H1 (cell line): ENCODE results near the gene ADIRF. TPM values are rescaled to one million over a fixed set of nuclear protein-coding genes. Genes with fewer than 3 reads are reported as not detected.

Experiments
- CTCF ChIA-PET: fragments of 300-600 bp; sonication (Branson Sonifier 250); formaldehyde crosslinking; loops from one replicate; lab custom pipeline; 2021; ENCODE audit not compliant: partially characterized antibody; lab: Charles Lee
- POLR2A ChIA-PET: fragments of 300-600 bp; sonication (Branson Sonifier 250); formaldehyde crosslinking; loops from one replicate; lab custom pipeline; 2021; ENCODE audit warnings: inconsistent platforms; ENCODE audit not compliant: partially characterized antibody; lab: Charles Lee
- DNase-seq, 2 experiments: peaks; one replicate each; pipeline versions ENCODE4 v3.0.0 to v3.0.0-alpha.2; 2010 to 2022; ENCODE audit warnings: low spot score in 2 of 2, low read depth in 1 of 2, mixed read lengths in 1 of 2
- FAIRE-seq: peaks from 2 replicates; lab custom pipeline; 2011; peaks lifted over from hg19 to GRCh38; lab: Jason Lieb, UNC
- H2AFZ ChIP-seq: 2 replicates; pipeline ENCODE4 v1.8.1; 2012; ENCODE audit warnings: low read length, inconsistent platforms
- H2AK5ac ChIP-seq: 2 replicates; pipeline ENCODE4 v1.6.1; 2013; ENCODE audit warnings: low read depth, low read length
- H2BK120ac ChIP-seq: replicated peaks from 2 replicates; pipeline ENCODE3; 2013; ENCODE audit warnings: low read depth, low read length, inconsistent platforms
- H2BK12ac ChIP-seq: 2 replicates; pipeline ENCODE4 v1.6.1; 2013; ENCODE audit warnings: low read depth, low read length
- H2BK15ac ChIP-seq: 2 replicates; pipeline ENCODE4 v1.6.1; 2013; ENCODE audit warnings: low read length
- H2BK20ac ChIP-seq: 2 replicates; pipeline ENCODE4 v1.6.1; 2013; ENCODE audit warnings: low read length
- H2BK5ac ChIP-seq: 2 replicates; pipeline ENCODE4 v1.6.1; 2013; ENCODE audit warnings: low read depth, low read length
- H3K14ac ChIP-seq: 2 replicates; pipeline ENCODE4 v1.6.1; 2013; ENCODE audit warnings: inconsistent platforms; ENCODE audit not compliant: insufficient read length
- H3K18ac ChIP-seq: 2 replicates; pipeline ENCODE4 v1.6.1; 2013; ENCODE audit warnings: low read length; ENCODE audit errors: extremely low read depth
- H3K23ac ChIP-seq: 2 replicates; pipeline ENCODE4 v1.6.1; 2013; ENCODE audit warnings: inconsistent platforms; ENCODE audit not compliant: insufficient read length
- H3K23me2 ChIP-seq: 2 replicates; pipeline ENCODE4 v1.6.1; 2013; ENCODE audit warnings: low read depth, low read length
- H3K27ac ChIP-seq: 2 replicates; pipeline ENCODE4 v1.6.1; 2011; ENCODE audit warnings: low read depth, low read length, inconsistent platforms
- H3K27me3 ChIP-seq, 4 experiments: replicated peaks in 1 of 4; 1 replicate in 1 of 4; 2 replicates in 3 of 4; pipeline versions ENCODE4 v1.6.1 to v1.8.1; 2011 to 2013; ENCODE audit warnings: low read length in 3 of 4, mild to moderate bottlenecking in 3 of 4, inconsistent platforms in 2 of 4, mixed read lengths in 2 of 4, moderate library complexity in 1 of 4; ENCODE audit not compliant: control insufficient read depth in 3 of 4, insufficient read depth in 3 of 4; ENCODE audit errors: extremely low read depth in 1 of 4
- H3K36me3 ChIP-seq, 4 experiments: 2 replicates each; pipeline versions ENCODE4 v1.6.1 to v1.8.1; 2011 to 2013; ENCODE audit warnings: mild to moderate bottlenecking in 4 of 4, low read length in 3 of 4, moderate library complexity in 2 of 4, control low read depth in 1 of 4, inconsistent platforms in 1 of 4; ENCODE audit not compliant: insufficient read depth in 4 of 4, control insufficient read depth in 2 of 4
- H3K4ac ChIP-seq: replicated peaks from 2 replicates; pipeline ENCODE3; 2013; ENCODE audit warnings: low read length, low read depth, mixed read lengths, inconsistent platforms; ENCODE audit not compliant: insufficient read length
- H3K4me1 ChIP-seq, 4 experiments: replicated peaks in 1 of 4; 1 replicate in 1 of 4; 2 replicates in 3 of 4; pipeline versions ENCODE4 v1.6.1 to v1.8.1; 2011 to 2013; ENCODE audit warnings: low read length in 3 of 4, inconsistent platforms in 2 of 4, mixed read lengths in 1 of 4; ENCODE audit not compliant: insufficient read depth in 4 of 4, control insufficient read depth in 3 of 4
- H3K4me2 ChIP-seq, 2 experiments: 2 replicates each; pipeline versions ENCODE4 v1.6.1 to v1.8.1; 2011 to 2013; ENCODE audit warnings: low read depth in 2 of 2, low read length in 2 of 2, control low read depth in 1 of 2, inconsistent platforms in 1 of 2, mild to moderate bottlenecking in 1 of 2; ENCODE audit not compliant: insufficient read depth in 1 of 2
- H3K4me3 ChIP-seq, 4 experiments: fragments of 200-600, 300-600 bp in 1 of 4; sonication (generic), shearing (Covaris generic), sonication (Bioruptor Twin) in 1 of 4; 2 replicates each; pipeline versions ENCODE4 v1.5.1 to v1.8.1; 2011 to 2016; ENCODE audit warnings: low read length in 4 of 4, low read depth in 3 of 4, control low read depth in 2 of 4, inconsistent platforms in 2 of 4, mild to moderate bottlenecking in 2 of 4, mixed read lengths in 1 of 4, moderate library complexity in 1 of 4; ENCODE audit not compliant: insufficient read depth in 2 of 4; ENCODE audit errors: extremely low read depth in 1 of 4
- H3K56ac ChIP-seq: replicated peaks from 2 replicates; pipeline ENCODE3; 2013; ENCODE audit warnings: low read depth, mild to moderate bottlenecking, mixed read lengths, low read length, inconsistent platforms; ENCODE audit not compliant: insufficient read length
- H3K79me1 ChIP-seq: 2 replicates; pipeline ENCODE4 v1.6.1; 2013; ENCODE audit warnings: low read depth, low read length, control low read depth
- H3K79me2 ChIP-seq, 2 experiments: 2 replicates each; pipeline versions ENCODE4 v1.6.1 to v1.8.1; 2012 to 2013; ENCODE audit warnings: low read length in 2 of 2, mild to moderate bottlenecking in 2 of 2, inconsistent platforms in 1 of 2; ENCODE audit not compliant: insufficient read depth in 2 of 2, control insufficient read depth in 1 of 2
- H3K9ac ChIP-seq, 4 experiments: replicated peaks in 1 of 4; 1 replicate in 1 of 4; 2 replicates in 3 of 4; pipeline versions ENCODE4 v1.6.1 to v1.8.1; 2011 to 2013; ENCODE audit warnings: low read depth in 3 of 4, low read length in 3 of 4, control low read depth in 2 of 4, mild to moderate bottlenecking in 2 of 4, moderate library complexity in 2 of 4, inconsistent platforms in 1 of 4; ENCODE audit errors: extremely low read depth in 1 of 4
- H3K9me3 ChIP-seq, 2 experiments: 2 replicates each; pipeline versions ENCODE4 v1.6.1 to v1.8.1; 2012 to 2013; ENCODE audit warnings: mild to moderate bottlenecking in 2 of 2, moderate library complexity in 2 of 2, control low read depth in 1 of 2, inconsistent platforms in 1 of 2, low read depth in 1 of 2, low read length in 1 of 2, mixed read lengths in 1 of 2; ENCODE audit not compliant: insufficient read depth in 2 of 2
- H4K20me1 ChIP-seq, 2 experiments: replicated peaks in 1 of 2; 2 replicates each; pipeline versions ENCODE3 to v1.8.1; 2011 to 2013; ENCODE audit warnings: inconsistent platforms in 2 of 2, low read length in 2 of 2, mild to moderate bottlenecking in 1 of 2; ENCODE audit not compliant: insufficient read depth in 2 of 2, control insufficient read depth in 1 of 2
- H4K5ac ChIP-seq: 2 replicates; pipeline ENCODE4 v1.6.1; 2013; ENCODE audit warnings: low read length, low read depth, mixed read lengths, inconsistent platforms; ENCODE audit not compliant: insufficient read length
- H4K8ac ChIP-seq: 2 replicates; pipeline ENCODE4 v1.8.0; 2013; ENCODE audit warnings: mild to moderate bottlenecking, moderate library complexity, low read length, inconsistent platforms; ENCODE audit not compliant: insufficient read depth; ENCODE audit errors: extremely low read depth
- H4K91ac ChIP-seq: replicated peaks from 2 replicates; pipeline ENCODE3; 2013; ENCODE audit warnings: low read length, mixed read lengths, inconsistent platforms; ENCODE audit not compliant: insufficient read length
- ATF3 ChIP-seq: IDR thresholded peaks from 2 replicates; pipeline ENCODE4 v1.6.1; 2011; ENCODE audit warnings: low read depth, mild to moderate bottlenecking, low read length; ENCODE audit not compliant: insufficient read depth
- BRCA1 ChIP-seq: IDR thresholded peaks from 2 replicates; pipeline ENCODE4 v1.6.1; 2012; ENCODE audit warnings: low read depth, low read length, improper control_type of control experiment
- CBX8 ChIP-seq: fragments of 300-800, 300-1000 bp; sonication (generic); IDR thresholded peaks from 2 replicates; pipeline ENCODE4 v1.7.1; 2016; ENCODE audit warnings: low read depth, low read length, borderline replicate concordance
- CREB1 ChIP-seq: IDR thresholded peaks from 2 replicates; pipeline ENCODE4 v1.6.1; 2012; ENCODE audit warnings: inconsistent platforms
- FOSL1 ChIP-seq: IDR thresholded peaks from 2 replicates; pipeline ENCODE4 v1.6.1; 2011; ENCODE audit warnings: mild to moderate bottlenecking, low read depth, low read length, moderate library complexity; ENCODE audit not compliant: insufficient read depth
- KDM4A ChIP-seq: IDR thresholded peaks from one replicate; pipeline ENCODE4 v1.7.1; 2012; ENCODE audit warnings: low read depth, mild to moderate bottlenecking, moderate library complexity, low read length, inconsistent platforms; ENCODE audit not compliant: severe bottlenecking
- KDM5A ChIP-seq: fragments of 200-600 bp; IDR thresholded peaks from 2 replicates; pipeline ENCODE4 v1.7.1; 2012; ENCODE audit warnings: mild to moderate bottlenecking, low read length, inconsistent platforms, mixed read lengths
- NANOG ChIP-seq: IDR thresholded peaks from 2 replicates; pipeline ENCODE4 v1.6.1; 2011; ENCODE audit warnings: low read length, low read depth, mild to moderate bottlenecking, inconsistent platforms; ENCODE audit not compliant: insufficient read depth, poor library complexity, severe bottlenecking
- PHF8 ChIP-seq: fragments of 200-600 bp; sonication (generic); conservative IDR thresholded peaks from 2 replicates; pipeline ENCODE4 v1.7.1; 2012; ENCODE audit warnings: low read depth, mild to moderate bottlenecking, inconsistent platforms, low read length, moderate library complexity
- RXRA ChIP-seq: IDR thresholded peaks from 2 replicates; pipeline ENCODE4 v1.6.1; 2011; ENCODE audit warnings: low read depth, mild to moderate bottlenecking, low read length, moderate library complexity; ENCODE audit not compliant: insufficient read depth
- SIRT6 ChIP-seq: IDR thresholded peaks from one replicate; pipeline ENCODE4 v1.7.1; 2012; ENCODE audit warnings: low read length, inconsistent platforms
- SRF ChIP-seq: IDR thresholded peaks from 2 replicates; pipeline ENCODE4 v1.6.1; 2011; ENCODE audit warnings: mild to moderate bottlenecking, low read depth, low read length, moderate library complexity
- SUZ12 ChIP-seq: fragments of 200-600 bp; sonication (generic); IDR thresholded peaks from 2 replicates; pipeline ENCODE4 v1.6.1; 2012; ENCODE audit warnings: mild to moderate bottlenecking, inconsistent platforms, low read length, moderate library complexity, mixed read lengths
- TAF7 ChIP-seq: optimal IDR thresholded peaks from 2 replicates; pipeline ENCODE3; 2011; ENCODE audit warnings: low read depth, mild to moderate bottlenecking, inconsistent platforms, low read length, moderate library complexity, borderline replicate concordance
- WGBS, 2 experiments: shearing (Covaris generic) in 1 of 2; methylation state at CpG; one replicate each; pipeline versions ENCODE4 v1.1.6 to v1.1.7; 2013 to 2015; ENCODE audit warnings: low lambda C conversion rate in 2 of 2, mixed read lengths in 2 of 2, inconsistent platforms in 1 of 2, low coverage in 1 of 2, missing lambda C conversion rate in 1 of 2; ENCODE audit not compliant: insufficient replicate concordance in 2 of 2, insufficient coverage in 1 of 2, insufficient read length in 1 of 2; ENCODE audit errors: extremely low coverage in 1 of 2, missing lambda C conversion rate in 1 of 2; 5-methylcytosine and 5-hydroxymethylcytosine counted together
- polyA plus RNA-seq, 7 experiments: library from polyadenylated mRNA; depleted of rRNA in 3 of 7; stranded (reverse) in 5 of 7; unstranded in 2 of 7; fragments of >200 nt in 5 of 7; fragments of 200-250 nt in 2 of 7; gene quantifications; 1 replicate in 5 of 7; 2 replicates in 1 of 7; 4 replicates in 1 of 7; pipeline versions ENCODE4 v1.2.1 to v1.2.3, GENCODE V29; 2011 to 2013; ENCODE audit warnings: missing spikeins in 2 of 7, mixed read lengths in 2 of 7
- total RNA-seq: library from RNA; stranded (reverse); fragmentation: NEBNext Ultra II Directional; extraction: Animal tissue kit (Norgen Biotek cat#: 25700); gene quantifications from 2 replicates; pipeline ENCODE4 v1.2.1, GENCODE V29; 2021

ADIRF gene
- total and polyA plus RNA-seq, 2 of the 8 experiments (the other 6 are each of a cell fraction or from before 2014, with no cell fraction given) = not detected

GRCh38 chr10:86981716-86982115, 13.4 kb downstream of the ADIRF start:
- H3K9ac ChIP-seq = no peak overlapping the region
- ChIA-PET POLR2A (interaction anchor here (2.5 kb wide), 1 partner anchor 11 kb away, joined by 5 read pairs; no protein-coding TSS in a partner anchor), CTCF (interaction anchor here (0.6 to 2.8 kb wide), 4 partner anchors 14 to 53 kb away, joined by 3 to 12 read pairs (median 6); partner anchors contain the start of gene ADIRF)
- H3K9me3 ChIP-seq = no peaks in the 10 kb centered on the region
- H3K23me2 ChIP-seq = no peaks in the 10 kb centered on the region
- no peaks in the 10 kb centered on the region for H3K79me2 ChIP-seq
- no peaks in the 10 kb centered on the region for H3K27me3 ChIP-seq
- no peak overlapping the region for H2BK5ac ChIP-seq
- no peaks in the 10 kb centered on the region for H3K36me3 ChIP-seq
- H2BK120ac ChIP-seq = no peak overlapping the region
- H4K5ac ChIP-seq = no peak overlapping the region
- no peaks in the 10 kb centered on the region for H4K20me1 ChIP-seq
- H2BK12ac ChIP-seq = no peak overlapping the region
- TF ChIP-seq RXRA = no peak
- TF ChIP-seq KDM4A = no peak
- TF ChIP-seq TAF7 = no peak
- no peak for TF ChIP-seq SRF
- no peak for TF ChIP-seq ATF3
- no peak for TF ChIP-seq PHF8
- TF ChIP-seq CREB1 = no peak
- no peak for TF ChIP-seq SIRT6
- TF ChIP-seq KDM5A = no peak
- TF ChIP-seq SUZ12 = no peak
- TF ChIP-seq BRCA1 = no peak
- no peak for TF ChIP-seq CBX8
- no peak for TF ChIP-seq FOSL1
- TF ChIP-seq NANOG = no peak
- H3K4ac ChIP-seq = no peak overlapping the region
- no peak overlapping the region for H4K91ac ChIP-seq
- H3K4me2 ChIP-seq = no peak overlapping the region
- H3K23ac ChIP-seq = no peak overlapping the region
- no peak overlapping the region for H2AFZ ChIP-seq
- no peak overlapping the region for H2BK15ac ChIP-seq
- no peak overlapping the region for H2AK5ac ChIP-seq
- H3K27ac ChIP-seq = no peak overlapping the region
- H3K14ac ChIP-seq = no peak overlapping the region
- FAIRE-seq (no peak), DNase-seq (no peak)
- H3K79me1 ChIP-seq = no peaks in the 10 kb centered on the region
- H3K56ac ChIP-seq = no peak overlapping the region
- H3K4me3 ChIP-seq = no peak overlapping the region
- peaks cover 0 to 2% (median 0%) of the 10 kb centered on the region in 4 experiments; a peak in 1 of 7 replicates for H3K4me1 ChIP-seq
- no peak overlapping the region for H3K18ac ChIP-seq
- 89% methylated on average over 5 of the region's 5 CpGs; no CpG with 5 or more reads in 1 of the 2 experiments for WGBS, 2 experiments
- H4K8ac ChIP-seq = no peak overlapping the region
- no peak overlapping the region for H2BK20ac ChIP-seq
